Measurements from ENCODE around the gene ACP5.
"Not testable (repeated sequence)": the region's sequence is repeated elsewhere in the genome, so short reads cannot be mapped to it uniquely, and the experiment has no call there.

Gene ACP5

DNA sequence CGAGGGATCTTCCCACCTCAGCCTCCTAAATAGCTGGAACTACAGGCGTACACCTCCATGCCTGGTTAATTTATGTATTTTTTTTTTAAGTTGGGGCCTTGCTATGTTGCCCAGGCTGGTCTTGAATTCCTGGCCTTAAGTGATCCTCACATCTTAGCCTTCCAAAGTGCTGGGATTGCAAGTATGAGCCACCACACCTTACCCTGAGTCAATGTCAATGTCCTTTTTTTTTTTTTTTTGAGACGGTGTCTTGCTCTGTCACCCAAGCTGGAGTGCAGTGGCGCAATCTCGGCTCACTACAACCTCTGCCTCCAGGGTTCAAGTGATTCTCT, 11.8 kb downstream of the ACP5 start:
- not testable (repeated sequence) for H3K9me3 Mint-ChIP-seq
- peak overlapping the region; percentile 87 for H3K27ac Mint-ChIP-seq

DNA sequence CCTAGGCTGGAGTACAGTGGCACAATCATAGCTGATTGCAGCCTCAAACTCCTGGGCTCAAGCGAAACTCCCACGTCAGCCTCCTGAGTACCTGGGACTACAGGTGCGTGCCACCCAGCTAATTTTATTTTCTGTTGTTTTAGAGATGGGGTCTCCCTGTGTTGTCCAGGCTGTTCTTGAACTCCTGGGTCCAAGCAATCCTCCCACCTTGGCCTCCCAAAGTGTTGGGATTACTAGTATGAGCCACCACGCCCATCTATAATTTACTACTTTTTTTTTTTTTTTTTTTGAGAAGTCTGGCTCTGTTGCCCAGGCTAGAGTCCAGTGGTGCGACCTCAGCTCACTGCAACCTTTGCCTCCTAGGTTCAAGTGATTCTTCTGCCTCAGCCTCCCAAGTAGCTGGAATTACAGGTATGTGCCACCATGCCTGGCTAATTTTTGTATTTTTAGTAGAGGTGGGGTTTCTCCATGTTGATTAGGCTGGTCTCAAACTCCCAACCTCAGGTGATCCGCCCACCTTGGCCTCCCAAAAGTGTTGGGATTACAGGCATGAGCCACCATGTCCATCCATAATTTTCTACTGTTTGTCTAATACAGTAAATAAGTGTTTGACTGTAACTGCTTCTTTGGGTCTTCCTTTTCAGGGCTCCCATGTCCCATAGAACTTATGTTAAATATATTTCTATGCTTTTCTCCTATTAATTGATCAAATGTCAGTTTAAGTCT, 13.2 kb downstream of the ACP5 start:
- H3K4me3 Mint-ChIP-seq: peak overlapping the region; percentile 32
- not testable (repeated sequence) for H3K36me3 Mint-ChIP-seq; DNase-seq (ENCODE audit: low spot score in 2 of 2); H3K9me3 Mint-ChIP-seq; ATAC-seq (ENCODE audit: low read depth); H3K27me3 Mint-ChIP-seq
- H3K4me1 Mint-ChIP-seq: peaks cover 43% of the 10 kb centered on the region
- H3K27ac Mint-ChIP-seq: peak overlapping the region; percentile 55

More for the DNA sequence above, 11.8 kb downstream of the ACP5 start:
- not testable (repeated sequence) for H3K27me3 Mint-ChIP-seq; H3K36me3 Mint-ChIP-seq; DNase-seq (ENCODE audit: low spot score in 2 of 2); ATAC-seq (ENCODE audit: low read depth); H3K4me3 Mint-ChIP-seq
- H3K4me1 Mint-ChIP-seq: peaks cover 40% of the 10 kb centered on the region

DNA sequence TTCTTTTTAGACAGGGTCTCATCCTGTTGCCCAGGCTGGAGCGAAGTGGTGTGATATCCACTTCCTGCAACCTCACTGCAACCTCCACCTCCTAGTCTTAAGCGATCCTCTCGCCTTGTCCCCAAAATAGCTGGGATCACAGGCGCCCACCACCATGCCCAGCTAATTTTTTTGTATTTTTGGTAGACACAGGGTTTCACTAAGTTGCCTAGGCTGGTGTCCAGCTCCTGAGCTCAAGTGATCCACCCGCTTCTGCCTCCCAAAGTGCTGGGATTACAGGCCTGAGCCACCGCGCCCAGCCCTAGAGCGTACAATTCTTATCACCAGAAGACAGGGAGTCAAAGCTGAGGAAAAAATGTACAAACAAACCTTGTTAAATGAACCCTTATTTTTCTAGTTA, 13.9 kb downstream of the ACP5 start:
- no peaks in the 10 kb centered on the region for H3K27me3 Mint-ChIP-seq
- H3K4me3 Mint-ChIP-seq: no peak overlapping the region
- ATAC-seq (ENCODE audit: low read depth): no peak
- H3K27ac Mint-ChIP-seq: peak overlapping the region; percentile 58
- peaks cover 2% of the 10 kb centered on the region for H3K36me3 Mint-ChIP-seq
- no peaks in the 10 kb centered on the region for H3K9me3 Mint-ChIP-seq
- H3K4me1 Mint-ChIP-seq: peaks cover 42% of the 10 kb centered on the region
- DNase-seq (ENCODE audit: low spot score in 2 of 2): no peak

DNA sequence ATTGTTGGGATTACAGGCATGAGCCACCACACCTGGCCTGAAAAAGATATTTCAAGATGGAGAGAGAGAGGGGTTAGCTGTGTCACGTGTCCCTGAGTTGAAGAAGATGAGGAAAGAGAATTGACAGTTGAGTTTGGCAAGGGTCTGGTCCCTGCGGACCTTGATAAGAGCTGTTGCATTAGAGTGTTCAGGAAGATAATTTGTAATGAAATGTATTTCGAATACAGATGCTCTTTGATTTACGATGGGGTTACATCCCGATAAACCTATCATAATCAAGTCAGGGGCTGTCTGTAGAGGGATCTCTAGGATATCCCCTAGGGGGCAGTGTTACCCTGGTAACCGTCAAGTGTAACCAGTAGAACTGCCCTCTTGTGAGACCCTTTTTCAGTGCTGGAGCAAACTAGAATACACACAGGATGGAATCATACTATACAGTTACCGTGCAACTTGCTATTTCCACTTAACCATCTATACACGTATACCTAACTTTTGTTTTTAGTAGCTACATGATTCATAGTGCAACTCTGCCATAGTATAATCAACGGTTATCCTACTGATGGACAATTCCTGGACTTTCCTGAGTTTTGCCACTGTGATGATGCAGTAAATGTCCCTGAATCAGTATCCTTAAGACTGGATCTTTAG, 16.9 kb downstream of the ACP5 start:
- Mint-ChIP-seq H3K27ac (peak overlapping the region; percentile 97), H3K9me3 (no peaks in the 10 kb centered on the region), H3K4me1 (peaks cover 50% of the 10 kb centered on the region), H3K36me3 (peaks cover 10% of the 10 kb centered on the region), H3K4me3 (peak overlapping the region; percentile 99), H3K27me3 (no peaks in the 10 kb centered on the region)
- DNase-seq (ENCODE audit: low spot score in 2 of 2) (peak; percentile 60 to 83), ATAC-seq (ENCODE audit: low read depth) (peak; percentile 61)

DNA sequence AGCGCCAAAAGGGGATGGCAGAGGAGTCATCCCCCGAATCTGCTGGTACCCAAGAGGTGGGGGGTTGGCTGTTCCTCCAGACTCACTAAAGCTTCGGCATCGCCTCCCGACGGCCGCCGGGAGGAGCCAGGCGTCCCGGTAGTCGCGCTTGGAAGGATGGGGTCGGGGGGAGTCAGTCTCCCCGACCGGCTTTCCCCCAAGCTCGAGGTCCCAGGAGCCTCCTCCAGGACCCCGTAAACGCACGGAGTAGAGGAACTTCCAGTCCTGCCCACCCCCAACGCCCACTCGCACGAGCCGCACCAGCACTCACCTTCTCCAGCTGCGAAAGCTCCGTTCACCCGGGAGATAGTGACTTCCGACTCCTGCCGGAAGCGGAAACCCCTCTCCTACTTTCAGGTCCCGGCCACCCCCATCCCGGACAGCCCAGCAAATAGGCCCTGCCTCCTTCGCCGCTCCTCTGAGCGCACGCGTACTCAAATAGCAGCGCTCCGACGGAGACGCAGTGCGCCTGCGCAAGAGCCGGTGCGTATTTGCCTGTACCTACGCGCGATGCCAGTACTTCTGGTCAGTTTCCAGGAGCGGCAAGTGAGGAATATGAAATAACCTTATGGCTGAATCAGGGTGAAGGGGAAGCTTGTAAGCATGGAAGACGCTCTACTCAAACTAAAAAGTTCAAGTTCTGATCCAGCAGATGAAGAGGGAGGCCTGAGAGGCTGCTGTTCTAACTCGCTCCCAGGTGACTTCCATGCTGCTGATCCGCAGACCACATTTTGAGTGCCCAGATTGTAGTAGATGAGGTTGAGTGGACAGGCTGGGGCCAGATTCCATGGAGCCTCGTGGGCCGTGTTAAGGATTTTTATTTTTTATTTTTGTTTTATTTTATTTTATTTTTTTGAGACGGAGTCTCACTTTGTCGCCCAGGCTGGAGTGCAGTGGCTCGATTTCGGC, 18.3 kb downstream of the ACP5 start, which contains the start of gene ELOF1:
Gene ELOF1 (minus strand): TSS at position 350 of the 948 bp plus-strand sequence. CDS start 4,883 bp downstream, outside the sequence.
- no peaks in the 10 kb centered on the region for H3K9me3 Mint-ChIP-seq
- ATAC-seq (ENCODE audit: low read depth) (peak; percentile 79), DNase-seq (ENCODE audit: low spot score in 2 of 2) (peak; percentile 85 to 93)
- no peaks in the 10 kb centered on the region for H3K27me3 Mint-ChIP-seq
- peak within 1 kb of the TSS; percentile 97 for H3K27ac Mint-ChIP-seq
- H3K4me1 Mint-ChIP-seq: peaks cover 49% of the 10 kb centered on the region
- peaks cover 11% of the 10 kb centered on the region for H3K36me3 Mint-ChIP-seq
- H3K4me3 Mint-ChIP-seq: peak within 1 kb of the TSS; percentile 99

DNA sequence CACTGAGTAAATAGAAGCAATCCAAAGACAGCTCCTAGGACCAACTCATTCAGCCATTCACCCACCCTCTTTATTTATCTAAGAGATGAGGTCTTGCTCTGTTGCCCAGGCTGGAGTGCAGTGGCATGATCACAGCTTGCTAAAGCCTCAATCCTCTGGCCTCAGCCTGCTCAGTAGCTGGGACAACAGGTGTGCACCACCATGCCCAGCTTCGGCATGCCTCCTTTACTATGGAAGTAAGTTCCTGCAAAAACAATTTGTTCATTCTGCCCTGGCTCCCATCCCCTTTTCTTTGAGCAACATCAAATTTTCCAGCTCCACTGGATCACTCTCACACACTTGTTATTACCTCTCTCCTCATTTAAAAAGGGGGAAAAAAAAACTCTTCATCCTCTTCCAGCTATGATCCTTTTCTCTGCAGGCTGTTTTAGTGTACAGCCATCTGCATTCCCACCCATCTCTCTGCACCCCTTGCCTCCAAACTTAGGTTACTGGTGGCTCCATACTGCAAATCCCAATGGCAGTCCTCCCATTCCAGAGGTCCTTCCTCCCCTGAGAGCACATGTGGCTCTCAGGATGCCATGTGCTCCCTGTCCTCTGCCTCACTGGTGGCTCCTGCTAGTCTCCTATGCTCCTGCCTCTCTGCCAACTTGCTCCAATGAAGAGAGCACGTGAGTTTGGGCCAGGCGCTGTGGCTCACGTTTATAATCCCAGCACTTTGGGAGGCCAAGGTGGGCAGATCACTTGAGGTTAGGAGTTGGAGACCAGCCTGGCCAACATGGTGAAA, 20.6 kb downstream of the ACP5 start:
- DNase-seq (ENCODE audit: low spot score in 2 of 2): no peak
- Mint-ChIP-seq H3K4me1 (peaks cover 57% of the 10 kb centered on the region), H3K4me3 (peak overlapping the region; percentile 22), H3K9me3 (no peaks in the 10 kb centered on the region), H3K36me3 (peaks cover 14% of the 10 kb centered on the region), H3K27ac (peak overlapping the region; percentile 30), H3K27me3 (no peaks in the 10 kb centered on the region)
- ATAC-seq (ENCODE audit: low read depth): no peak

DNA sequence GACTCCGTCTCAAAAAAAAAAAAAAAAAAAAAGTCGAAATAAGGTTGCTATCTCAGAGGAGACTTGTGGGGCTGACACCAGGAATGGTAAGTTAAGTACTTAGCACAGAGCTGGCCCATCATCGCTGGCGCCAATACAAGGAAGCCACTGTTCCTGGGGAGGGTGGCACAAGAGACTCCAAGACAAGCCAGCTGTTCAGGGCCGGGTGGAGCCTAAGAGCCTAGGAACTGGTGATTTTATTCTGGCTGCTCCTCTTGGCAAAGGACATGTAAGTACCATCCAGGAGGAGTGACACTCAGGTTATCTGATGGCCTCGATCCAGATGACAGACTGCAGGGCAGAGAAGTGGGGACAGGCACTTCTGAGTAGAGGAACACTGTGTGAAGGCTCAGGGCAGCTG, 22.2 kb downstream of the ACP5 start:
- Mint-ChIP-seq H3K9me3 (no peaks in the 10 kb centered on the region), H3K27me3 (no peaks in the 10 kb centered on the region), H3K4me3 (no peak overlapping the region), H3K36me3 (peaks cover 14% of the 10 kb centered on the region), H3K4me1 (peaks cover 51% of the 10 kb centered on the region), H3K27ac (peak overlapping the region; percentile 36)
- DNase-seq (ENCODE audit: low spot score in 2 of 2) (no peak), ATAC-seq (ENCODE audit: low read depth) (no peak)

DNA sequence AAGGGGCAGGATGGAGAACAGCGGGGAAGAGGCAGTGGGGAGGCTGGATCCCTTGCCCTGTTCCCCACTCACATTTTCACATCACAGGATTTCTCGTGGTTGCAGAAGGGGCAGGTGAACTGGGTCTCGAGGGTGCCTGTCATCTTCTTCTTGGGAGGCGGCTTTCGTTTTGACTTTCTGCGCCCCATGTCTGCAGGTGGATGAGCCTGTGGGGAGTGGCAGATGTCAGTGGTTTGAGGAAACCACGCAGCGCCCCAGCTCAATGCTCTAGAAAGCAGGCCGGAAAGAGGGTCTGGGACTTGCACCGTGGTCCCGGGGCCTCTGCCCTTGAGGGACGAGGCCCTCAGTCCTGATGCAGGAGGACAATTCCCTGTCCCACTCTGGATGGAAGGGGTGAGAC, 23.3 kb downstream of the ACP5 start:
- no peaks in the 10 kb centered on the region for H3K9me3 Mint-ChIP-seq
- H3K4me3 Mint-ChIP-seq: peak overlapping the region; percentile 68
- H3K27ac Mint-ChIP-seq: peak overlapping the region; percentile 76

DNA sequence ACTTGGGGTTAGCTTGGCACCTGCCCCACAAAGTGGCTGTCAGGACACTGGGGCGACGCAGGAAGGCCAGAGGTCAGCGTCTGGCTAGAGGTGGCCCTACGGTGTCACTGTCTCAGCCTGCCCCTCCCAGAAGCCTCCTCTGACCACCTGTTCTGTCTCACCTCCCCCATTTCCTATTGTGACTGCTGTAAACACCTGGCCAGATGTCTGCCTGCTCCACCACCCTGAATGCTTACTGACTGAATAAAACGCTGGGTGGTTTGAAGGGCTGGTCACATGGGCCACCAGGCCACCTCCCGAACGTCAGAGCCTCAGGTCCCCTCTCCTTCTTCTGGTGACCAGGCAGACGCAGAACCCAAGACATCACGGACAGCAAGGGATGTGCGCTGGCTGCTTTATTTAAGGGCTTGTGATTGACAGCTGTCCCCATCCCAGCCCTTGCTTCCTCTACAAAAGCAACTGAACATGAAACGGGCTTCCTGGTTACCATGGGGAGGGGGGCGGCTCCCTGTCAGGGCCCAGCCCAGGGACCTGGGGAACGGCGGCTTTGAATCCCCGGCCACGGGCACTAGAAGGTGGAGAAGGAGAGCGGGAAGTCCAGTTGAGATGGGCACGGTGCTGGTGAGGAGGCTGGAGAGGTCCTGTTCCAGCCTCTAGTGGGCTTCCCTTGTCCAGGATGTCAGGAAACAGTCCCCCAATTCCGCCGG, 24.6 kb downstream of the ACP5 start:
- Mint-ChIP-seq H3K27ac (peak overlapping the region; percentile 76), H3K4me3 (peak overlapping the region; percentile 59), H3K36me3 (peaks cover 12% of the 10 kb centered on the region), H3K4me1 (peaks cover 41% of the 10 kb centered on the region), H3K9me3 (no peaks in the 10 kb centered on the region), H3K27me3 (no peaks in the 10 kb centered on the region)
- DNase-seq (ENCODE audit: low spot score in 2 of 2) (no peak), ATAC-seq (ENCODE audit: low read depth) (peak; percentile 25)

More for the DNA sequence above, 23.3 kb downstream of the ACP5 start:
- Mint-ChIP-seq H3K36me3 (peaks cover 14% of the 10 kb centered on the region), H3K4me1 (peaks cover 47% of the 10 kb centered on the region), H3K27me3 (no peaks in the 10 kb centered on the region)
- peak; percentile 69 for ATAC-seq (ENCODE audit: low read depth)
- peak in 1 of 2 donors; percentile 48 for DNase-seq (ENCODE audit: low spot score in 2 of 2)

DNA sequence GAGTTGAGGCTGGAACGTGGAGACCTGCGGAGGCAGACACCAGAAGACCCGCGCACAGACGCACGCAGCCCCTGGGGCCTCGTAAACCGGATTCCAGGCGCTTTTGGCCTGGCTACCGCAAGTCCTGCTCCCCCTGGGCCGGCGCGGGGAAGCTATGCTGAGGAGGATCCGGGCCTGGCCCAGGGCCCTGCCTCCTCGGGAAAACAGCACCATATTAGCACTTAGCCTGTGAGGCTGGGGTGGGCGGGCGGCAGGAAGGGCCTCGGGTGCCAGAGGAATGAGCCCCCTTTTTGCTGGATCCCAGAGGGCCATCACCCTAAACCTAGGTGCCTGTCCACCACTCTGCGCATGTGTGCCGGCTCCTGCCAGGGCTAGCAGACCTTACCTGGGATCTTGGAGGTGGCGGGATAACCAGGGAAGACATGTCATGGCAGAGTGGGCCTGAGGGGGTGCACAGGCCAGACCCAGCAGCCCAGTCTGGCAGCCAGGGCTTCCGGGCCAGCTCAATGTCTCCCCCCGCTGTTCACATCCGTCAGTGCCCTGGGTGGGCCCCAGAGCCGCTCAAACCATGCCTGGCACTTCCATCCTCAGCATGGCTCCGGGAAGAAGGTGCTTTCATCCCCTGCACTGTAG, 25.7 kb downstream of the ACP5 start:
- DNase-seq (ENCODE audit: low spot score in 2 of 2): no peak
- Mint-ChIP-seq H3K36me3 (peaks cover 7% of the 10 kb centered on the region), H3K27me3 (no peaks in the 10 kb centered on the region)

DNA sequence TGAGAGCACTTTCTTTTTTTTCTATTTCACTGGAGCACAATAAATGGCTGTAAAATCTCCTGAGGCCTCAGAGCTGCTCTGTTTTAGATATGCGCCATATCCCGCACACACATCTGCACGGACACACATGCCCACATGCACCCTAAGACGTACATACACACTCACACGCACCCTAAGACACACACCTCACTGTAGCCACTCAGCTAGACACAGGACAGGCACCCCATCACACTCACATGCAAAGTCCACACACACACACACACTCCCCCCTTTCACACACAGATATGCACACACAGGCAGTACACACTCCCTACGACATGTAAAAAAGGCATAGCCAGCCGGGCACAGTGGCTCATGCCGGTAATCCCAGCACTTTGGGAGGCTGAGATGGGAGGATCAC, 27.2 kb downstream of the ACP5 start:
- ATAC-seq (ENCODE audit: low read depth) (no peak), DNase-seq (ENCODE audit: low spot score in 2 of 2) (no peak)
- Mint-ChIP-seq H3K9me3 (no peaks in the 10 kb centered on the region), H3K27ac (no peak overlapping the region), H3K36me3 (peaks cover 3% of the 10 kb centered on the region), H3K27me3 (no peaks in the 10 kb centered on the region), H3K4me3 (no peak overlapping the region), H3K4me1 (peaks cover 23% of the 10 kb centered on the region)

More for the DNA sequence above, 25.7 kb downstream of the ACP5 start:
- Mint-ChIP-seq H3K4me3 (no peak overlapping the region), H3K9me3 (no peaks in the 10 kb centered on the region), H3K27ac (peak overlapping the region; percentile 76), H3K4me1 (peaks cover 36% of the 10 kb centered on the region)
- no peak for ATAC-seq (ENCODE audit: low read depth)

DNA sequence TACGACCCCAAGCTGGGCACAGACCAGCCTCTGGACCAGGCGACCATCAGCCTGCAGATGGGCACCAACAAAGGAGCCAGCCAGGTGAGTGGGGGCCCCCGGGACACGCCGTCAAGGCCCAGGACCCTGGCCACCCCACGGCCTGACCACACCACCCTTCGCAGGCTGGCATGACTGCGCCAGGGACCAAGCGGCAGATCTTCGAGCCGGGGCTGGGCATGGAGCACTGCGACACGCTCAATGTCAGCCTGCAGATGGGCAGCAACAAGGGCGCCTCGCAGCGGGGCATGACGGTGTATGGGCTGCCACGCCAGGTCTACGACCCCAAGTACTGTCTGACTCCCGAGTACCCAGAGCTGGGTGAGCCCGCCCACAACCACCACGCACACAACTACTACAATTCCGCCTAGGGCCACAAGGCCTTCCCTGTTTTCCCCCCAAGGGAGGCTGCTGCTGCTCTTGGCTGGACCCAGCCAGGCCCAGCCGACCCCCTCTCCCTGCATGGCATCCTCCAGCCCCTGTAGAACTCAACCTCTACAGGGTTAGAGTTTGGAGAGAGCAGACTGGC, 28.0 kb downstream of the ACP5 start:
- H3K36me3 Mint-ChIP-seq: peaks cover 3% of the 10 kb centered on the region
- H3K9me3 Mint-ChIP-seq: no peaks in the 10 kb centered on the region
- DNase-seq (ENCODE audit: low spot score in 2 of 2) (no peak), ATAC-seq (ENCODE audit: low read depth) (no peak)
- no peaks in the 10 kb centered on the region for H3K27me3 Mint-ChIP-seq
- peaks cover 22% of the 10 kb centered on the region for H3K4me1 Mint-ChIP-seq
- no peak overlapping the region for H3K4me3 Mint-ChIP-seq
- H3K27ac Mint-ChIP-seq: no peak overlapping the region

All from memory B cell (primary cell).